Measurements from ENCODE around the gene ZBTB18.

GRCh38 chr1:244027491-244028145, 23.5 kb upstream of the ZBTB18 start:
- TF ChIP-seq CTCF (IDR thresholded peaks at IDR 0.05; ENCODE audit: poor library complexity) (no peak), EZH2phosphoT487 (IDR thresholded peaks at IDR 0.05; ENCODE audit: low read depth, severe bottlenecking, unreplicated experiment) (no peak), EZH2 (IDR thresholded peaks at IDR 0.05; ENCODE audit: borderline replicate concordance) (no peak)

Measured in hepatocyte (in vitro differentiated cells).